HAP-1 (cell line): ENCODE results near the gene ATE1.
A peak's percentile ranks its signal among the peaks of the same experiment; 100 is the strongest.

Source experiments
- DNase-seq, 2 experiments: peaks; one replicate each; pipeline ENCODE4 v3.0.0-alpha.2; 2016 to 2020; ENCODE audit warnings: low spot score in 2 of 2
- H3K27me3 ChIP-seq: fragments of 250-450 bp; sonication (Bioruptor Pico); 2 replicates; pipeline ENCODE4 v1.5.1; 2020; ENCODE audit warnings: low read depth, mild to moderate bottlenecking, moderate library complexity
- H3K36me3 ChIP-seq: fragments of 250-450 bp; sonication (Bioruptor Pico); replicated peaks from 2 replicates; pipeline ENCODE4 v1.5.1; 2020; ENCODE audit warnings: mild to moderate bottlenecking
- H3K4me1 ChIP-seq: fragments of 250-450 bp; sonication (Bioruptor Pico); 2 replicates; pipeline ENCODE4 v1.5.1; 2020; ENCODE audit warnings: mild to moderate bottlenecking
- H3K4me3 ChIP-seq: fragments of 250-450 bp; sonication (Bioruptor Pico); 2 replicates; pipeline ENCODE4 v1.5.1; 2020; ENCODE audit warnings: mild to moderate bottlenecking, moderate library complexity
- H3K9me3 ChIP-seq: fragments of 250-450 bp; sonication (Bioruptor Pico); 2 replicates; pipeline ENCODE4 v1.5.1; 2020; ENCODE audit warnings: mild to moderate bottlenecking, moderate library complexity
- in situ Hi-C: fragments of 300-500 bp; cut with MboI; formaldehyde crosslinking; loops from 3 replicates; pipeline ENCODE4 v1.14.3; 2020; ENCODE audit warnings: low sequenced_read_pairs, inconsistent platforms, mixed read lengths

Gene ATE1

DNA sequence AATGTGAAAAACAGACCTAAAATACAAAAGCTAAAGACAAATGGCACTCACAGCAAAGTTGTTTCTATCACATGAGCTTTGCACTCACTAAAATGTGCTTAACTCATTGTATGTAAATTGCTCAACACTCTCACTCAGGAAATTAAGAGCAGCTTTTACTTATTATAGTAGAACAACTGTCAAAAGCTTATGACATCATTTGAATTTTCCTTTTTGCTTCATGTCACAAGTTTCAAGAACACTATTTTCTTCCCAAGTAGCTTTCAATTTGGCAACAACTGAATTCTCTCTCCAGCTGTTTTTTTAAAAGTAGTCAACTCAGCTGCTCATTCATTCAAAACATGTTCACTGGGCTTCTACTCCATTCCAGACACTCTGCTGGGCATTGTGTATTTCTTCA is 46.9 kb downstream of the ATE1 start:
- Histone ChIP-seq H3K27me3 (no peaks in the 10 kb centered on the region), H3K4me1 (peaks cover 8% of the 10 kb centered on the region), H3K9me3 (no peaks in the 10 kb centered on the region), H3K36me3 (no peaks in the 10 kb centered on the region), H3K4me3 (no peak overlapping the region)
- in situ Hi-C loops = no loop called here
- DNase-seq = peak in 1 of 2 experiments; percentile 44

- in situ Hi-C loops = no loop called here
Measured at GRCh38 chr10:121879476-121879875, 48.4 kb downstream of the ATE1 start.

GRCh38 chr10:121873236-121873635 is 54.6 kb downstream of the ATE1 start:
- in situ Hi-C loops = no loop called here
- Histone ChIP-seq H3K9me3 (no peaks in the 10 kb centered on the region), H3K4me1 (peaks cover 28% of the 10 kb centered on the region)

More at GRCh38 chr10:121879476-121879875, 48.4 kb downstream of the ATE1 start:
- Histone ChIP-seq H3K4me3 (no peak overlapping the region), H3K4me1 (peaks cover 8% of the 10 kb centered on the region), H3K36me3 (no peaks in the 10 kb centered on the region), H3K9me3 (no peaks in the 10 kb centered on the region), H3K27me3 (no peaks in the 10 kb centered on the region)
- no peak for DNase-seq

GRCh38 chr10:121870413-121870812 is 57.4 kb downstream of the ATE1 start:
- H3K4me3 ChIP-seq = no peak overlapping the region
- in situ Hi-C loops = no loop called here
- peaks cover 9% of the 10 kb centered on the region; the same call in 1 of the 2 replicates for H3K36me3 ChIP-seq
- peaks cover 31% of the 10 kb centered on the region for H3K4me1 ChIP-seq
- no peaks in the 10 kb centered on the region for H3K9me3 ChIP-seq
- no peaks in the 10 kb centered on the region for H3K27me3 ChIP-seq
- DNase-seq = no peak

More at GRCh38 chr10:121873236-121873635, 54.6 kb downstream of the ATE1 start:
- peak; percentile 25 to 83 for DNase-seq
- Histone ChIP-seq H3K36me3 (peaks cover 6% of the 10 kb centered on the region; the same call in 1 of the 2 replicates), H3K4me3 (no peak overlapping the region), H3K27me3 (no peaks in the 10 kb centered on the region)

- peaks cover 9% of the 10 kb centered on the region; the same call in 1 of the 2 replicates for H3K36me3 ChIP-seq
- no peaks in the 10 kb centered on the region for H3K9me3 ChIP-seq
- peaks cover 4% of the 10 kb centered on the region for H3K4me1 ChIP-seq
- in situ Hi-C loops = no loop called here
- no peak overlapping the region for H3K4me3 ChIP-seq
- no peaks in the 10 kb centered on the region for H3K27me3 ChIP-seq
- DNase-seq = no peak
Measured at GRCh38 chr10:121865554-121865953, 62.3 kb downstream of the ATE1 start.

DNA sequence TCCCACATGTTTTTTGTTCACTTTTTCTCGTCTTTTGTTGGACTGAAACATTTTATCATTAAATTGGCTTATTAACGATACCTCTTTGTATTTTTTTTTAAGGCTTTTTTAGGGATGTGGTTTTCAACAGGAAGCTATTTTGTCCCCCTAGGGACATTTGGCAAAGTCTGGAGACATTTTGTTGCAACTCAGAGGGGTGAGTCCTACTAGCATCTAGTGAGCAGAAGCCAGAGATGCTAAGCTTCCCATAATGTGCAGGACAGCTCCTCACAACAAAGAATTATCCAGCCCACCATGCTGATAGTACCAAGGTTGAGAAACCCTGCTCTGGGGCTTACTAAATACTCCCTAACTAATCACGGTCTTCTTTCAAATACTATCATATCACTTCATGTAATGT is 63.2 kb downstream of the ATE1 start:
- H3K27me3 ChIP-seq = no peaks in the 10 kb centered on the region
- H3K36me3 ChIP-seq = peaks cover 9% of the 10 kb centered on the region; the same call in 1 of the 2 replicates
- peaks cover 4% of the 10 kb centered on the region for H3K4me1 ChIP-seq
- no peak overlapping the region for H3K4me3 ChIP-seq
- in situ Hi-C loops = no loop called here
- no peak for DNase-seq
- no peaks in the 10 kb centered on the region for H3K9me3 ChIP-seq

GRCh38 chr10:121864168-121864567 is 63.7 kb downstream of the ATE1 start:
- DNase-seq = no peak
- Histone ChIP-seq H3K27me3 (no peaks in the 10 kb centered on the region), H3K36me3 (peaks cover 5% of the 10 kb centered on the region; the same call in 1 of the 2 replicates), H3K4me3 (no peak overlapping the region), H3K4me1 (peaks cover 4% of the 10 kb centered on the region), H3K9me3 (no peaks in the 10 kb centered on the region)
- in situ Hi-C loops = no loop called here

DNA sequence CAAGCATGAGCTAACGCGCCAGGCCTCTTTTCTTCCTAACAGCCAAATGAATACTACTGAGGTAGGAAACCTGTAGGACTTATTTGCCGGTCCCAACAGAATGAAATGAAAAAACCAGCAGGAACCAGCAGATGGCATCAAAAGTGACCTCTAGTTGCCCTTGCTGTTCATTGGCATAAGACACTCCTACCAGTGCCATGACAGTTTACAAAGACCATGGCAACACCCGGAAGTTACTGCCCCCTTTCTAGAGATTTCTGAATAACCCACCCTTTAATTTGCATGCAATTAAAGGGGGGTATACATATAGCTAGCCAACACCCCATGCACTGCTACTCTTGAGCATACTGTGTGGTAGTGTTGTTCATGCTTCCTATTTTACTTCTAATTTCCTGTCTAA is 65.2 kb downstream of the ATE1 start:
- H3K4me3 ChIP-seq = no peak overlapping the region
- H3K27me3 ChIP-seq = no peaks in the 10 kb centered on the region
- H3K36me3 ChIP-seq = 0 out of 2 replicates have a peak, but pooled peaks cover 3% of the 10 kb centered on the region
- in situ Hi-C loops = no loop called here
- peaks cover 4% of the 10 kb centered on the region for H3K4me1 ChIP-seq
- H3K9me3 ChIP-seq = no peaks in the 10 kb centered on the region
- DNase-seq = no peak

DNA sequence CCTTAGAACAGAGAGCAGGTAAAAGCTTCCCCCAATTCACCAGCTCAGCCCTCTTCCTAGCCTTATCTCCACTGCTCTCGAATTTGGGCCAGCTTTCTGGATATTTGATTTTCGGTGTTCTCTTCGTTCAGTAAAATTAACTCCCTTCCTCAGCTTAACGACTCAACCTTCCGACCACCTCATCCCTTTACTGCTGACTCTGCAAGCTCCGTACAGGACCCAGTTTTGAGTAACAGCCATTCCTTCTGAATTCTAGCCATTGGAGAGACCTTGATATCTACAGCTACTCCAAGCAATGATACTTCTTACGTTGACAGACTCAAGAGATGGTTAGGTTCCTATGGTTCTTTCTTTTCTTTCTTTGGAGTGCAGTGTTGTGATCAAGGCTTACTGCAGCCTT is 65.8 kb downstream of the ATE1 start:
- 0 out of 2 replicates have a peak, but pooled peaks cover 3% of the 10 kb centered on the region for H3K36me3 ChIP-seq
- in situ Hi-C loops = no loop called here
- H3K4me3 ChIP-seq = no peak overlapping the region
- H3K4me1 ChIP-seq = peaks cover 4% of the 10 kb centered on the region
- H3K27me3 ChIP-seq = no peaks in the 10 kb centered on the region
- DNase-seq = no peak
- H3K9me3 ChIP-seq = no peaks in the 10 kb centered on the region

- H3K4me1 ChIP-seq = peaks cover 2% of the 10 kb centered on the region
- in situ Hi-C loops = no loop called here
- no peaks in the 10 kb centered on the region for H3K27me3 ChIP-seq
- peak in 1 of 2 experiments; percentile 13 for DNase-seq
- H3K36me3 ChIP-seq = 0 out of 2 replicates have a peak, but pooled peaks cover 2% of the 10 kb centered on the region
- H3K9me3 ChIP-seq = no peaks in the 10 kb centered on the region
- H3K4me3 ChIP-seq = no peak overlapping the region
Measured at GRCh38 chr10:121860810-121861209, 67.0 kb downstream of the ATE1 start.

- Histone ChIP-seq H3K4me3 (no peak overlapping the region), H3K27me3 (no peaks in the 10 kb centered on the region), H3K4me1 (peaks cover 4% of the 10 kb centered on the region), H3K36me3 (no peaks in the 10 kb centered on the region), H3K9me3 (peaks cover 4% of the 10 kb centered on the region; the same call in 1 of the 2 replicates)
- in situ Hi-C loops = no loop called here
- DNase-seq = no peak
Measured at GRCh38 chr10:121854809-121855445, 72.9 kb downstream of the ATE1 start.

GRCh38 chr10:121853950-121854349 is 73.9 kb downstream of the ATE1 start:
- DNase-seq = peak in 1 of 2 experiments; percentile 14
- Histone ChIP-seq H3K4me3 (no peak overlapping the region), H3K4me1 (peaks cover 4% of the 10 kb centered on the region; the same call in 1 of the 2 replicates), H3K27me3 (no peaks in the 10 kb centered on the region), H3K9me3 (peaks cover 4% of the 10 kb centered on the region; the same call in 1 of the 2 replicates), H3K36me3 (no peaks in the 10 kb centered on the region)
- in situ Hi-C loops = no loop called here

- Histone ChIP-seq H3K9me3 (peaks cover 4% of the 10 kb centered on the region; the same call in 1 of the 2 replicates), H3K36me3 (no peaks in the 10 kb centered on the region), H3K4me3 (no peak overlapping the region), H3K27me3 (no peaks in the 10 kb centered on the region), H3K4me1 (peaks cover 4% of the 10 kb centered on the region; the same call in 1 of the 2 replicates)
- in situ Hi-C loops = no loop called here
- no peak for DNase-seq
Measured at GRCh38 chr10:121851786-121852185, 76.0 kb downstream of the ATE1 start.

DNA sequence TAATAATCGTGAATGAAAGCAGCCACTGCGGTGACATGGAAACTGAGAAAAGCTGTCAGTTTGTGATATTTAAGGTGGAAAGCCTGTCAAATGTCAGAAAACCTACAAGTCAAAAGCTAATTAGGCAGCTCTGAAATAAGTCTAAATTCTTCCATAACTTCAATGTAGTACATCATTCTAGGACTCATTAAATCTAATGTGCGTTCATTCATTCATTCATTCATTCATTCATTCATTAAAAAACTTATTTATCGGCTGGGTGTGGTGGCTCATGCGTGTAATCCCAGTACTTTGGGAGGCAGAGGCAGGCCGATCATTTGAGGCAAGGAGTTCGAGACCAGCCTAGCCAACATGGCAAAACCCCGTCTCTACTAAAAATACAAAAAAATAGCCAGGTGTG is 79.7 kb downstream of the ATE1 start:
- in situ Hi-C loops = no loop called here
- no peak overlapping the region for H3K4me3 ChIP-seq
- H3K36me3 ChIP-seq = peaks cover 2% of the 10 kb centered on the region; the same call in 1 of the 2 replicates
- no peak for DNase-seq
- H3K4me1 ChIP-seq = no peaks in the 10 kb centered on the region
- no peaks in the 10 kb centered on the region for H3K9me3 ChIP-seq
- no peaks in the 10 kb centered on the region for H3K27me3 ChIP-seq
